ENCODE measurements around the gene CDH8.
A peak's percentile ranks its signal among the peaks of the same experiment; 100 is the strongest.

CDH8 gene, protein sequence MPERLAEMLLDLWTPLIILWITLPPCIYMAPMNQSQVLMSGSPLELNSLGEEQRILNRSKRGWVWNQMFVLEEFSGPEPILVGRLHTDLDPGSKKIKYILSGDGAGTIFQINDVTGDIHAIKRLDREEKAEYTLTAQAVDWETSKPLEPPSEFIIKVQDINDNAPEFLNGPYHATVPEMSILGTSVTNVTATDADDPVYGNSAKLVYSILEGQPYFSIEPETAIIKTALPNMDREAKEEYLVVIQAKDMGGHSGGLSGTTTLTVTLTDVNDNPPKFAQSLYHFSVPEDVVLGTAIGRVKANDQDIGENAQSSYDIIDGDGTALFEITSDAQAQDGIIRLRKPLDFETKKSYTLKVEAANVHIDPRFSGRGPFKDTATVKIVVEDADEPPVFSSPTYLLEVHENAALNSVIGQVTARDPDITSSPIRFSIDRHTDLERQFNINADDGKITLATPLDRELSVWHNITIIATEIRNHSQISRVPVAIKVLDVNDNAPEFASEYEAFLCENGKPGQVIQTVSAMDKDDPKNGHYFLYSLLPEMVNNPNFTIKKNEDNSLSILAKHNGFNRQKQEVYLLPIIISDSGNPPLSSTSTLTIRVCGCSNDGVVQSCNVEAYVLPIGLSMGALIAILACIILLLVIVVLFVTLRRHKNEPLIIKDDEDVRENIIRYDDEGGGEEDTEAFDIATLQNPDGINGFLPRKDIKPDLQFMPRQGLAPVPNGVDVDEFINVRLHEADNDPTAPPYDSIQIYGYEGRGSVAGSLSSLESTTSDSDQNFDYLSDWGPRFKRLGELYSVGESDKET

DNA sequence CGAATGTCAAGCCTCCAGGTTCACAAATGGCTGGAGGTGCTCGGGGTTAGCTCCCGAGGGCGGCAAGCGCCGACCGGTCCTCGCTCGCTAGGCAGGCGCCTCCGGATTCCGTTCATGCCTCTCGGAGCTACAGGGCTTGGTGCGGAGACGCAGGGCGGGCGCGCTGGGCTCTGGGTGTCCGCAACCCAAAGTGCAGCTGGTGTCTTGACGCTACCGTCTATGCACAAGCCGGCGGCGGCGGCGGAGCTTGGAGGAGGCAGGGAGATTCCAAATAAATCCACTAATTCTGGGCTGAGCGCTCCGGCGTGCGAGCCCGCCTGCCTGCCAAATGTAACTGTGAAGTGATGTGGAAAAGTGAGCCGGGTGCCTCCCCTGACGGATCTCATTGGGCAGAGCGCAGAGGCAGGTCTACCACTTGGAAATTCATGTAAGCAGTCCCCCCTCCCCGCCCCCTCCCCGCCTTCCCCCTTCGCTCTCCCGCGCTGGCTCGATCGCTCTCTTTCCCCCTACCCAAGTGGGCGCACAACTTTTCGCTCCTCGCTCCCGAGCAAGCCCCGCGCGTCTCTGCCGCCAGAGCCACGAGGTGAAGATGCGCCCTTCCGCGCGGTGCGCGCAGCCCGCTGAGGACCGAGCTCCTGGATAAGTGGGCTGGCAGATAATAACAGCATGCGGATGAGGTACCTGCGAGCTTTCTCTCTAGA lies at the start of gene CDH8:
Gene CDH8, minus strand, starts transcription at position 338 of the 701 bp plus-strand sequence. CDS start 15,035 bp downstream, outside the sequence.
- DNase-seq, result no peak

DNA sequence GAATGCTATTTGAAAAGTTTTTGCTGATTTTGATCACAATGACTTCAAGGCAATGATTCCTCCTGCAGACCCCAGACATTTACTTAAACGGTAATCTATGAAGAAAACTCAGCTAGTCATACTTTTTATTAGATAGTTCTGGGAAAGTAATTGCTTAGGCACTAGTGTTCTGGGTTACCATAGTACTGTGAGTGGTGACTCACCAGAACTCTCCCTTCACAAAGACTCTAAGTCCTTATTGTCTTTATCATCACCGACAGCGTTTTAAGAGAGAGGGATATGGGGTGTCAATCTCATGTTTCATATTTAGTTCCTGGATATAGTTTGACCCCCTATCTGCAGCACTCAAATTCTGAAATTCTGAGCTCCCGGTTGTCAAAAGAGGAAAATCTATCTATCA lies 43.0 kb upstream of the CDH8 start:
- DNase-seq, result no peak

- DNase-seq, result no peak
These were observed 41.8 kb upstream of the CDH8 start for GRCh38 chr16:62077998-62078397.

GRCh38 chr16:62076886-62077285 lies 40.6 kb upstream of the CDH8 start:
- DNase-seq, result no peak

DNA sequence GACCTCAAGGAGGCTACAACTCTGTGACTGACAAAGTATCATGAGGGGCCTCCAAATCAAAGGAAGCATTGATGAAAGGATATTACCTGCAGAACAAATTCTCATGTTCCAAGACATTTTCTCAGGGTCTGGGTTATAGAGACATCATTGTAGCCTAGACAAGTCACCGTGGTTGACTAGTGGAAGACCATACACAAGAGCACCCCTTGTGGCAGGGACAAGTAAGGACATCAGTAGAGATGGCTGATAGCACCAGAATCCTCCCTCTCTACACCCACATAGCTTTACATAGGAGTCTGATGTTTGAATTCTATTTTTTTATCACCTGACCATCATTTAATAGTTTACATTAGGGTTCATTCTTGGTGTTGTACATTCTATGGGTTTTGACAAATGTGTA lies 32.5 kb upstream of the CDH8 start:
- DNase-seq, result peak; percentile 5

DNA sequence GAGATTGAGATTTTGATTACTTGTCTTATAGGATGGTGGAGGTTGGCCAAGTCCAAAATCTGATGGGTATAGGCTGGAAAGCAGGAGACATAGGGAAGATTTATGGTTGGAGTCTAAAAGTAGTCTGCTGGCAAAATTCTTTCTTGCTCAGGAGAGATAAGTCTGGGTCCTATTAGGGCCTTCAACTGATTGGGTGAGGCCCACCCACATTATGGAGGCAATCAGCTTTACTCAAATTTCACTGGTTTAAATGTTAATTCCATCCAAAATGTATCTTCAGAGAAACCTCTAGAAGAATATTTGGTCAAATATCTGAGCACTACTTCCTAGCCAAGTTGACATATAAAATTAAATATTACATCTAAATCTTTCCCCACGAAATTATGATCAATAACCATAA lies 31.7 kb upstream of the CDH8 start:
- no peak for DNase-seq

DNA sequence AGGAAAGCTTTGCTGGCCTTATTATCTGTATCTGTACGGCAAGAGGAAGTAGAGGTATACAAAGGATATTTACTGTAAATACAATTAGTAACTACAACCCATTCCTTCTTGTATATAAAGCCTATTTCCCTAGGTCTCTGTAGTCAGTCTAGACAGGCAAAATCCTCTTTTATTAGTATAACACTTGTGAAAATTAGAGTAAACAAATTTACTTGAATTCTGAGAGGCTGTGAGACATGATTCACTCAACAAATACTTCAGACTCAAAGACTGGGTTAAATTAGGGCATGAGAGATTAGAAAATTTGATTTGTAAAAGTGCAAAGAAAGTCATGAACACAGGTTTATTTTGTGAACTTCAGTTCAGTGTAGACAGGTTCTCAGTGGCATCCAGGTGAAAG lies 30.9 kb upstream of the CDH8 start:
- DNase-seq, result no peak

GRCh38 chr16:62066747-62067146 lies 30.5 kb upstream of the CDH8 start:
- DNase-seq, result no peak

DNA sequence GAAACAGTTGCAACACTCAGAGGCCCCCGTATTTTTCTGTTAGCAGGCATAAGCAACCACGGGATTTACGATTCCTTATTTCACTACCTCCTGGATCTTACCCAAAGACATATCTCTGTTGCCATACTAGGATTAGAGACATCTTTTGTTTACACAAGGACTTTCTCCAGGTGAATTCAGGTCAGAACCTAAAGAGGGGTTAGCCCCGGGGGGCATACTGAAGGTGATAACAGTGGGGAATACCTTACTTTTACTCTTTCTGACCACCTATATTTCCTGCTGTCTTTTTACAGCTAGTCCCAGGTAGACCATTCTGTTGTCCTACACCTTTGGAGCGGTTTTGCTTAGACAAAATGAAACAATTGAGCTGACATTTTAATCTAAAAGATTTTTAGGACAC lies 27.9 kb upstream of the CDH8 start:
- DNase-seq, result no peak

DNA sequence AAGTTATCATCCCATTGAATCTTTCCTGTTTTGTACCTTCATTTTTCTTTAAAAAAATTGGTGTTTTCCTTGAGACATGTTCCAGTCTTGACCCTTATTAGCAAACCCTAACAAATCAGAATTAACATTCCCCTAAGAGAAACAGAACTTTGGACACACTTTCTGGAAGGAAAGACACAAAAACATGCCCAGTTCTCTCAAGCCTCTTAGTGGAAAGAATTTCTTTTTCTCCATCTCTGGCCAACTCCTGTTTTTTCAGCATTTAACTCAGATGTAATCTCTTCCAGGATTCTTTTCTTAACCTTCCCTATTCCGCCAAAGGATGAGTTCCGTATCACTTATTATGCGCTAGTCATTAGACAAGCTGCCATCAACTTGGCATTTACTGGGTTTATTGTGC lies 23.9 kb upstream of the CDH8 start:
- DNase-seq, result no peak

DNA sequence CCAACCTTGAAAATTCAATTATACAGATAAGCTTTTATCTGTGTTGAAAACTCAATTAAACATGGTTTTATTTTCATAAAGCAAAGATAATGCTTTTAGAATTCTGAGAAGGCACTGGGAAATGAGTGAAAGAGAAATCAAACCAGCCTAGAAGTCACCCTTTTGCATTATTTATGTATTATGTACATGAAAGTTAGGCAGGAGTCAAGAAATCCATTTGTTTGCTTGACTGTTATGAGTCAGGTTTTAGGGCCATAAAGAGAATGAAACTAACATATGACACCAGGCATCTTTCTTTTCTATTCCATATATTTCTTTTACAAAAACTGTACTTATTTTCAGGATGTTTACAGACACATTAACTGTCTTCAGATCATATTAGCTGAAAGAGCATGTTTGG lies 23.3 kb upstream of the CDH8 start:
- no peak for DNase-seq

- no peak for DNase-seq
These were observed 22.2 kb upstream of the CDH8 start for GRCh38 chr16:62058412-62058811.

- no peak for DNase-seq
These were observed 15.7 kb upstream of the CDH8 start for GRCh38 chr16:62051942-62052341.

DNA sequence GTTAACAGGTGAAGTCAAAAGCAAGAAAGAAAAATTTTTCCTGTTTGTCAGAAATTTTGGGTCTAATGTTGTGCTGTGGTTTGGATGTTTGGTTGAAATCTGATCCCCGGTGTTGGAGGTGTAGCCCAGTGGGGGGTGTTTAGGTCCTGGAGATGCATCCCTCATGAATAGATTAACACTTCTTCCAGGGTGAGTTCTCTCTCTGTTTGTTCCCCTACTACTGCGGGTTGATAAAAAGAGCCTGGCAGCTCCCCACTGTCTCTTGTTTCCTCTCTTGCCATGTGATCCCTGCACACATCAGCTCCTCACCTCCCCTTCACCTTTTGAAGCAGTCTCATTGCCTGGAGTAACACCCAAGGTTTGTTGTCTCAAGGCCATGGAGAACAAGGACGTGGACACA lies 14.6 kb upstream of the CDH8 start:
- DNase-seq, result no peak

- no peak for DNase-seq
These were observed 10.6 kb upstream of the CDH8 start for GRCh38 chr16:62046801-62047200.

DNA sequence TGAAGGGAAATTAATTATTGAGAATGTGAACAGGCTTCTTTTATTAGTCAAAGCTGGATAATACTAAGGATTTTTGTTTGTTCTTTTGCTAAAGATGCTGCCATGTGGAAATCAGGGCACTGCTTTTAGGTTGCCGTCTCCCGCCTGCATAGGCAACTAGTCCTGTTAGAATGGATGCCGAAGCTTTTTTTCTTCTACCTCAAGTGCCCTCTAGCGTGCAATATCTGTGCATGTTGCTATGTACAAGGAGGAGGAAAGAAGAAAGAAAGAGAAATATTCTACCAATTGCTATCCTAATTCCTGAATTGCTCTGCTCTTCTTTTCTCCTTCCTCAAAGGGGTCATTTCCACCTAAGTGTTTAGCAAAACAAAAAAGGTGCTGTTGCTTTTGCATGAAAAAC lies 5.2 kb upstream of the CDH8 start:
- DNase-seq, result peak; percentile 36

DNA sequence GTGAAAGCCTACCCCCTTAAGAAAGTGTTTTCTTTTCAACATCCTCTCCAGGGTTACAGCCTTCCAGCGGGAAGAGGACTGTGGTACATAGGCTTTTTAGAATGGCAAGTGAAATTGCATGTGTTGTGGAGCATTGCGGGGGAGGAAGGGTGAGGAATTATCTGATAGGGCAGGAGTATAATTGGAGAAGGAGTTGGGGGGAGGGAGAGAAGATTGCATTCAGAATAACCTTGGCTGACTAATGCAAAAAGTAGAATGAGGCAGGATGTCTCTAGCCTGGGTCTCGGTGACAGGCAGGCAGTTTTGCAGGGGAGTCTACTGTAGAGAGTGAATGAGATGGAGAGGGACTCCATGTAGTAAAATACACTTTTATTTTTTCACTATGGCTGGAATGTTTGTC lies 2.4 kb upstream of the CDH8 start:
- no peak for DNase-seq

GRCh38 chr16:62038225-62038624 lies 2.0 kb upstream of the CDH8 start:
- no peak for DNase-seq

DNA sequence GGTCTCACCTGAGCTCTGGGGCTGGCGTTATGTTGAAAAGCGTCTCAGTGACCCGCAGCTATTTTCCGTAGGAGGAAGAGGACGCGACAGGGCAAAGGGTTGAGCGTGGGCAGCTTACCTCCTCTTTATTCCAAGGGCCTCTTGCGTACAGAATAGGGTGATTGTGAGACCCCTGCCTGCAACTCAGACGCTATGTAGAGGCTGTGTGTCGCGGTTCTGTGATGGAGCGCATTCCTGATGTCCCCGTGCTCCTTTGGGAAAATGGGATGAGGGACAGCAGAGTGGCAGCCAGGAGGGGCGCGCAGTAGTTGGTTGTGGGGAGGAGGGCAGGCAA lies 531 bp upstream of the CDH8 start:
- no peak for DNase-seq

DNA sequence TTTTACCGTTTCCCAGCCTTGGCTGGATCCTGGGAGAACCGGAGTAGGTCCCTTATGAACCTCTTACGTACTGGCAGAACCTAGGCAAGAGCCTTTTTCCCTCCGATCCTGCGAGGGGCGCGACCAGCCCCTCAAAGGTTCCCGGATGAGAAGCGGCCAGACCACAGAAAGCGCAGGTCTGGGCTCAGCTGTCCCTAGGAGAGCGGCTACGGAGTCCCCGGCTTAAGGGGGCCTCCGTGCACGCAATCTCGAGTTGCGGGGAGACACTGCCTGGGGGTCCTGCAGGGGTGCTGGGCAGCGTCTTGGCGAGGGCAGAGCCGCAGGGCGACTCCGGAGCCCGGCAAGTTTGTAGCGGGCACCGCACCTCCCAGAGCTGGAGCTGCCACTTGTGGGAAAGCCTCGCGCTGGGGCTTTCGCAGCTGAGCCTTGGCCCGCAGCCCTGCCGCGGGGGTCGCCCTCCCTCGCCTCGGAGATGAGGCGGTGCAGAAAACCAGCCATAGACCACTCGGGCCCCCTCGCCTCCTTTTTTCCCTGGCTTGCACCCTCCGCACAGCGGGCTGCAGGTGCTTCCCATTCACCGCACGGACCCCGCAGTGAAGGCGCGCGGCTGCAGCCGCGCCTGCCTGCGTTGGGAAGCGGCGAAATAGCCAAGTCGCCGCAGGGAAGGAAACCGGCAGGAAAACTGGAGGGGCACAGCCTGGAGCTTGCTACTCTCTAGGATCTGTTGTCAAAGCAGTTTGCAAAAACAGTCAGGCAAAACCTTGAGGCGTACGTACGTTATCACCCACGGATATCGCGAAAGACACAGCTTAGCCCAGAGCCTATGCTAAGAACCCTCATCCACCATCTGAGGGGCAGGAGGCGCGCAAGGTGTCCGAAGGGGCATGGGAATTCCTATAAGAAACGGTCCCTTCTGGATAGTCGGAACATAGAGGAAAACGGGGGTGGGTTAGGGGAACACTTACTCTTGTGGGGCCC lies 834 bp downstream of the CDH8 start:
- no peak for DNase-seq

GRCh38 chr16:62034231-62035114 lies 1.8 kb downstream of the CDH8 start:
- DNase-seq, result no peak

DNA sequence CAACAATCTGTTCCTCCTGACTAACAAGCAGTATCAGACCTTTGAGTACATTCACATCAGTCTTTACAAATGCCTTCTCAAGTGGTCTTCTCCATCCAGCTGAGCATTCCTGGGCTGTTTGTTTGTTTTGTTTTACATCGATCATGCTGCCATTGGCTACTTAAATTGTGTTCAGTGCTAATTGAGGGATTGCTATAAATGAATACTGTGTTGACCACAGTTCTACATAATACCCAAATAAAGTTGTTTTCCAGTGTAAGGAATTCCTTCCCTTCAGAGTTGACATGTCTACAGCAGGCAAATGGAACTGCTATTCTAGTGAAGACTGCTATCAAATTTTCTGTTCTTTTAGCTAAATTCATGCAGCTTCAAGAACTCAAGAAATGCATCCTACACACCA lies 3.2 kb downstream of the CDH8 start:
- DNase-seq, result no peak

Data from NCI-H2171 (cell line).